ENCODE data around the gene RBM6.

GRCh38 chr3:50088725-50089608 lies 149.0 kb downstream of the RBM6 start, which contains the start of gene RBM5:
- TF ChIP-seq CTCF (conservative IDR thresholded peaks at IDR 0.05; ENCODE audit: low read depth in 2 of 2) (no peak), ZNF114 (CRISPR knock-in tag; IDR thresholded peaks at IDR 0.05) (no peak), EZH2phosphoT487 (IDR thresholded peaks at IDR 0.05; ENCODE audit: unreplicated experiment) (no peak), POLR2AphosphoS5 (IDR thresholded peaks at IDR 0.05; ENCODE audit: low read depth) (peak; percentile 79), EZH2 (IDR thresholded peaks at IDR 0.05; ENCODE audit: low read depth, unreplicated experiment) (no peak), JUNB (IDR thresholded peaks at IDR 0.05; ENCODE audit: unreplicated experiment) (no peak), NANOG (IDR thresholded peaks at IDR 0.05; ENCODE audit: borderline replicate concordance) (no peak), REST (IDR thresholded peaks at IDR 0.05; ENCODE audit: unreplicated experiment) (no peak), CREB1 (CRISPR knock-in tag; IDR thresholded peaks at IDR 0.05; ENCODE audit: low read depth) (peak; percentile 45; the same call in 1 of the 2 replicates)

All from GM23338 (cell line).